Skin epidermis (tissue), 12 donors: ENCODE data around the gene DHX38.
A peak's percentile ranks its signal among the peaks of the same experiment; 100 is the strongest.

Experiments used
- H3K27ac ChIP-seq, 21 experiments: fragments of 200-600 bp; sonication (generic) in 11 of 21; one replicate each; pipeline ENCODE4 v1.5.0; 2020; ENCODE audit warnings: mild to moderate bottlenecking in 3 of 21, inconsistent platforms in 2 of 21, moderate library complexity in 2 of 21
- H3K4me3 ChIP-seq, 7 experiments: fragments of 200-600 bp; sonication (generic) in 2 of 7; one replicate each; pipeline ENCODE4 v1.5.0; 2020; ENCODE audit warnings: inconsistent platforms in 2 of 7, mild to moderate bottlenecking in 2 of 7, moderate library complexity in 1 of 7

The DHX38 gene

DNA sequence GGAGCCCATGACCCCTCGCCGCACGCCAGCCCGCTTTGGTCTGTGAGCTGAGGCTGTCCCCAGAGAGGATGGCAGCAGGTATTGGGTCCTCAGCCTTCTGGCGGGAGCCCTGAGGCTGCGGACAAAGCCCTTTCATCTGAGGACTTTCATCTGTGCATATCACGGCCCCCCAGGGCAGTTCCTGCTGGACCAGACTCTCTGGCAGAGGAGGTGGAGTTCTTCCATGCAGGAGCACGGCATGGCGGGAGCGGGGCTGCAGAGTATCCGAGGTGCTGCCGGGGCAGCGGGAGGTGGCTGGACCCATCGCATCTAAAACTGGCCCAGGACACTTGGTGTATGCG is 18.8 kb downstream of the DHX38 start:
- H3K4me3 ChIP-seq: no peak overlapping the region
- no peak overlapping the region for H3K27ac ChIP-seq

DNA sequence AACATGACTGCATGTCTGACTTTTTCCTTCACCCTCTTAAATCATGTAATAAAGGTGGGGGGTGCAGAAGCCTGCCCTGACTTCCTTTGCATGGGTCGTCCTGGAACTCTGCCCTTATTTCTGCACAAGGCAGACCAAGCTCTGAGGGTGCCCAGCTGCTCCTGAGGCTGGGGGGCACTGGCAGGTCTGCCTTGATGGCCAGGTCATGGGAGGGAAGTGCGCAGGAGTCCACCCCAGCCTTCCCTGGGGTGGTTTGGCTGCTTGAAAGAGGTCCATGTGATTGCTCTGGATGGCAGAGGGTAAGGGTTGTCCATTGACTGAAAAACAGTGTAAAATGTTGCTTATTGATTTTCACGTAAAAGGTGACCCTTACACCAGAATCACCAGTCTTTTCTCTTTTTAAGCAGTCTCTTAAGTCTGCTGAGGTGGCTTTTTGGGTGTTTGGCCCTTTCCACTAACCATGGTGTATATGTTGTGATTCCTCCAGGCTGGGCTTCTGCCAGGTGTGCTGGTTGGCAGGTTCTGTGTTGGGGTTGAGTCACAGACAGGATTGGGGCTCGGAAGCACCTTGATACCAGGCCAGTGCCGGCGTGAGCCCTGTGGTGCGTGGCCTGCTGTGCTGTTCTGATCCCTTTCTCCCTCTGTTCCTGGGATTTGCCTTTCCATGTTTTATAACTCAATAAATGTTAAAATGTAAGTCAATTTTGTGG is 19.4 kb downstream of the DHX38 start:
- Histone ChIP-seq H3K27ac (no peak overlapping the region), H3K4me3 (no peak overlapping the region)

DNA sequence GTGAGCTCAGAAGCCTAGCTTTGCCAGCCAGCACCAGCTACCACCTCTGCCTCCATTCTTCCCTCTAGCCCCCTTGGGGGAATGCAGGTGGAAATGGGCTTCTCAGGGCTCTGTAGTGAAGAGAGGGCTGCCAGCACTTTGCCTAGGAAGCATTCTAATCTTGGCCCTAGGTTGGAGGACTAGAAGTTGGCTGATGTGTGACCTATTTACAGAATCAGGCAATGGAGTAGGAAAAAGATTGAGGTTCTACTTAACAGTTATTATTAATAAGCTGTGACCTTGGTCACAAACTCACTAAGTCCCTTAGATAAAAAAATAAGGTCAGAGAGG is 19.9 kb downstream of the DHX38 start:
- no peak overlapping the region for H3K4me3 ChIP-seq
- no peak overlapping the region for H3K27ac ChIP-seq

DNA sequence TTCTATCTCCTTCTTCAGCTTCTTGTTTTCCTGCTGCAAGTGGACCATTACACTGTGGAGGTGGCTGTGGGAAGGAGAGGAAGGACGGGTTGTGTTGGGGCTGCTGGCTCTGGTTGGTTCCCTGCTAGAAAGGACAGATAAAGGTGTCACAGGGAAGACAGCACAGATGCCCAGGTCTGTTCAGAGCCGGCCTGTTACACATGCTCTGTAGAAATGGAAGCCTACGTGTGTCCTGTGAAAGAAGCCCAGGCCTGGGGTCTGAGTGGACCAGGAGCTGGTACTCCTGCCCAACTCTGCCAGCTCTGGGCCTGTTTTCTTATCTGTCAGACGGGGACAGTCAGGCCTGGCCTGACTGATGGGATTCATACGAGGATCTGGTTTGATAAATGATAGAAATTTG is 26.4 kb downstream of the DHX38 start:
- Histone ChIP-seq H3K4me3 (no peak overlapping the region), H3K27ac (no peak overlapping the region)

DNA sequence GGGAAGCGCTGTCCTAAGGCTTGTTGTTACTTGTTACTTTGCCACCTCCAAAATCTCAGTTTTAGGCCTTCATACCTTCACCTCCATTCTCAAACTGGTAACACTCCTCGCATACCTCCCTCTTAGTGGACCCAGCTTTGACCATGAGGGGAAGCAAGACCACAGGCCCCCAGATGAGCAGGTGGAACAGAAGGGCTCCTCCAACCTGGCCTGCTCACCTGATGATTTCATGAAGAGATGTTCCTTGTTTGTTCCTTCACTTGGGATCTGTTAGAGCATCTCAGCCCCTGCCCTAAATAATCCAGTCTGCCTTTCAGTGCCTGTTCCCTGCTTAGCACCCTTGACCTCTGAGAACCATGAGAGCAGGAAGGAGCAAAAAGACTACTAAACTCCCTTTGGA is 28.7 kb downstream of the DHX38 start:
- no peak overlapping the region for H3K4me3 ChIP-seq

DNA sequence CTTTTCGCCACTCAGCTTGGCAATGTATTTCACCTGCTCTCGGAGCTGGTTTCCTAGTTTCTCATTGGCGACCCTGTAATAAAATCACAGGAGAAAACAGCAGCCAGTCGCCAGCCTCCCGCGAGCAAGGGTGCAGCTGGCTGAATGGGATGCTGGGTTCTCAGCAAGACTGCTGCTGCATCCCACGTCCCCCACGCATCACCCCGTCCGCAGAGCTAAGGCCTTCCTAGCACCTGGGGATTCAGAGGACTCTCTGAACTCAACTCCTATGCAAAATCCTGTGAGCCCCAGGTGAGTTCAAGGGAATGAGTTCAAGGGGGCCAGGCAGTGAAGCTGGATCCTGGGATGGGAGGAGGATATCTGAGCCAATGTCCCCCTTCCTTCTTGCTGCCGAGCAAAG is 29.3 kb downstream of the DHX38 start:
- H3K4me3 ChIP-seq: no peak overlapping the region
- H3K27ac ChIP-seq: no peak overlapping the region

More for the DNA sequence above, 28.7 kb downstream of the DHX38 start:
- H3K27ac ChIP-seq: no peak overlapping the region

DNA sequence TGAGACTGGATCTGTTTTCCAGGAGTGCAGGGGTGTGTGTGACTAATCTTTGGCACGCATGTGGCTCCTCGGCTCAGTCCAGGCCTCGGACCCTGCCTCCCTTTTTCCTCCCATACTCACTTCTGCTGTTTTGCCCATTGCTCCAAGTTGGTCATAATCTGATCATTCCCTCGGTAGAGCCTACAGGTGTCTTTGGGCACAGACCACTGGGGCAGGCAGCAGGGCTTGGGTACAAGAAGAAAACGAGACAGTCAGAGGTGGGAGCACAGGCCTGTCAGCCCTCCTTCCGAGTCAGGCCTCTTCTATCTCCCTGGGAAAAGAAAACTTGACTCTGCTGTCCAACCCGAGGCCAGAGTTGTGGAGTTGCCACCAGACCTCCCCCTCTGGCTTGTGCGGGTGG is 29.8 kb downstream of the DHX38 start:
- no peak overlapping the region for H3K4me3 ChIP-seq
- H3K27ac ChIP-seq: no peak overlapping the region

DNA sequence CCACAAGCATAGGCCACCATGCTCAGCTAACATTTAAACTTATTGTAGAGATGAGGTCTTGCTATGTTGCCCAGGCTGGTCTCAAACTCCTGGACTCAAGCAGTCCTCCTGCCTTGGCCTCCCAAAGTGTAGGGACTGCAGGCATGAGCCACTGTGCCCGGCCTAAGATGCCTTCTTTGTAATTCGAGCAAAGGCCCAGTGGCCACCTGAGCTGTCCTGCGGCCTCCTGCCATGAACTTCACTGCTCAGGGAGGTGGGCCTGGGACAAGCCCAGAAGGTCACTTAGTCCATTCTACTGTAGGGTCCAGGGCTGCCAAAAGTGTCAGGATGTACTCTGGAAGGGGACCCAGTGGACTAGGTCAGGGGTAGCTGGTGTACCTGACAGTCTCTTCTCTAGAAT is 30.5 kb downstream of the DHX38 start:
- Histone ChIP-seq H3K27ac (peak overlapping the region in 1 of 21 experiments; percentile 29), H3K4me3 (no peak overlapping the region)

DNA sequence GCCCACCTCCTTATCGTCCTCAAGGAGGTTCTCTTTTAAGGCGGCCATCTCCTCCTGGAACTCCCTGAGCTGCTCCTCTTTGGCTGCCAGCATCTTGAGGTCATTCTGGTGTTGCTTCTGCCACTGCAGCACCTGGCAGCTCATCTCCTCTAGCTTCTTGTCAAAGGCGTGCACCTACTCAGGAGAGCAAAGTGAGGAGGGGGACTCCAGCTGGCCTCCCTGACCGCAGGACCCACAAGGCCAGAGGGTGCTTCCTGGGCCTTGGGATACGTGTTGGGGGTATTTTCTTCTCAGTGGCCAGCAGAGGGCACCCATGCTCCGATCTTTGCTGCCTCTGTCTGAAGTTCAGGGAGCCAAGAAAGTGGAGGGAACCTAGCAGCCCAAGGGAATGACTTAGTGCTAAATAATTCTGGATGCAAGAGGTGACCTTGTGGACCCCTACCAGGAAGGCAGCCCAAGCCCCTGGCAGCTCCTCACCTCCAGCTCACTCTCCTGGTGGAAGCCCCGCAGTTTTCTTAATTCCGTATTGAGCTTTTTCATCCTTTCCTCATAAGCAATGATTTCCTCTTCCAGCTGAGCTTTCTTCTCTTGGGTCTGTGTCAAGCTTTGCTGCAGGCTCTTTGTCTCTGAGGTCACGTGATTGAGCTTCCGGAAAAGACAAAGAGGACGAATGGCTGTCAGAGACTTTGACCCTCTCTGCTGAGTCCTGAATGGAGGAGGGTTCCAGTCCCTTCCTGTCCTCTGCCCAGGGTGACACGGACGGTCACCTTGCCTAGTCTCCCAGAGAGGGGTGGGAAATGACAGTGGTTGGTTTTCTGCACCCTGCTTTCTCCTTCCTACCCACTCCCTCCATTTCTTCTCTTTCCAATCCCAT is 31.4 kb downstream of the DHX38 start:
- H3K4me3 ChIP-seq: no peak overlapping the region
- H3K27ac ChIP-seq: peak overlapping the region in 8 of 21 experiments; percentile 3 to 68 (median 28)

DNA sequence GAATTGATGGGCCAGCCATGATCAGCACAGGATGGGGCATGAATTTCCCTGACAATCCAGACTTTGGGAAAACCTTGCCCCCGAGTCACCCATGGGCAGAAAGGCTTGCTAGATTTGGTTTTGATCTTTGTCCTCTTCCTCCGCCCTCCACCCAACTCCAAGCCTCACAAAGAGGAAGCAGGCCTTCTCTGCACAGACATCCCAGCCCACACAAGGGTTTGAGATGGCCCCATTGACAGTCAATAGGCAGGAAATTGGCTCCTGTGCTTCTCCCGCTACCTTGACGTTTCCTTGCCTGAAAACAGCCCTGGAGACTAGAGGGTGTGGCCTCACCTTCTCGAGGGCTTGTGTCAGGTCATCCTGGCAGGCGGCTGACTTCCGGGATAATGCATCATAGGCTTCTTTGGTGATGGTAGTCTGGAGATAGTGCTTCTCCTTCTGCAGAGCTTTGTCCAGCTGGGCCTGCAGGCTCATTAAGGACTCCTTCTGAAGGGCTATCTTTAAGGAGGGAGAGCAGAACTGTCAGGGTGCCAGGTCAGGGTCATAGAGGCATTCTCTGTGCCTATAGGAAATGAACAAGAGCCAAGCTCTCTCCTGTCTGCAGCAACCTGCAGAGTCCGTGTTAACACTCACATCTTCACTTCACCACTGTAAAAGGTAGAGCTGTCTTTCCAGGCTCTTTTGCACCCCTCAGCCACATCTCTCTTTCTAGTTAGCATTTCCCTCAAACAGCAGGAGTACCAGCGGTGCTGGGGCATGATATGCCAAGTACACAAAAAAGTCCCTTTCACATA is 32.2 kb downstream of the DHX38 start:
- peak overlapping the region in 8 of 21 experiments; percentile 3 to 68 (median 38) for H3K27ac ChIP-seq

DNA sequence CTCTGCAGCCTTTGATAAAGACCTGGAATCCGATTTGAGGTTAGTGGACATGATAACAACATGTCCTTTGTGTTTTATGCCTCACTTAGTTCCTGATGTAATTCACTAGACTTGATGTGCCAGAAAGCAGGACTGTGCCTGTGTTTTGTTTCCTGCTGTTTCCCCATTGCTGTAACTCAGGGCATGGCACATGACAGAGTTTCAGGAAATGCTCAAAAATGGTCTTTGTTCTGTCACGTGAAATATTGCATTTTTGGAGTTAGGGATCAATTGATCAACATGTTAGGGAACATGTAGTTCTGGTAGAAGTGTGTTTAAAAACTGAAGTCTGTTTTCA is 32.8 kb downstream of the DHX38 start:
- Histone ChIP-seq H3K27ac (peak overlapping the region in 3 of 21 experiments; percentile 28 to 68 (median 64)), H3K4me3 (no peak overlapping the region)

More for the DNA sequence above, 32.2 kb downstream of the DHX38 start:
- H3K4me3 ChIP-seq: no peak overlapping the region

DNA sequence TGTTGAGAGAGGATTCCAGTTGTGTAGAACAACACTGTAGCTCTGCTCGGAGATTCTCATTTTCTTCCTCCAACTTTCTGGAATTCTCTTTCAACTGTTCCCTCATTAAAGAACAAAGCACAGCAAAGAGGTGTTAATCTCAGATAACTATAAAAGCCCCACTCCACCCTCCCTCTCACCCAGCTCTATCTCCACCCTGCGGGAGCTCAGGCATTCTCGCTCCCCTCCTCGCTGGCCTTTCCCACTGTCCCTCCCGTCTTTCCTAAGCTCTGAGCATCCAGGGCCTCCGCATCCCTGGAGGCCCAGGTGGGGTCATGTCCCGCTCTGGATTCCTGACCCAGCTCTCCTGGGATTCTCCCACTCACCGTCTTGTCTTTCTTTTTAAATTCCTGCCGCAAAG is 35.1 kb downstream of the DHX38 start:
- no peak overlapping the region for H3K4me3 ChIP-seq
- H3K27ac ChIP-seq: peak overlapping the region in 1 of 21 experiments; percentile 4

DNA sequence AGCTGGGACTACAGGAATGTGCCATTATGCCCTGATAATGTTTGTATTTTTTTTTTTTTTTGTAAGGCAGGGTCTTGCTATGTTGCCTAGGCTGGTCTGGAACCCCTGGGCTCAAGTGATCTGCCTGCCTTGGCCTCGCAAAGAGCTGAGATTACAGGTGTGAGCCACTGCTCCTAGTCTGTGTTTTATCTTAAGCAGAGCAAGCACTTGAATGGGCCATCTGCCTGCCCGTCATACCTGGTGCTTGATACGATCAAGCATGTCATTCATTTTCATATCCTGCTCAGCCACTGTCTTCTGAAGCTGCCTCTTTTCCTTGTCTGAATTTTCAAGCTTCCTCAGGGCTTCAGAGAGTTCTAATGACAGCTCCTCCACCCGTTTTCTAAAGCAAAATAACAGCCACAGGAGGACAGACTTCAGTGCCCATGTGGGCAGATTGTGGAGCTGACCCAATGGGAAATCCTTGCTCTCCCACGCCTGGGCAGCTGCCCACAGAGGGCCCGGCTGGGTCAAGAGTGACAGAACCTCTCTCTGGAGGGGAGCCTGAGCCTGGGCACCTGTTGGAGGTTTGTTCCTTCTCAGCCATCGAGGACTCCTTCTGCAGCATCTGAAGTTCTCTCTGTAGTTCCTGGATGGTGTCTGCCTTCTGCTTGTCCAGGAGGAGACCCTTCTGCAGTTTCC is 36.5 kb downstream of the DHX38 start:
- peak overlapping the region in 2 of 21 experiments; percentile 14 to 35 for H3K27ac ChIP-seq
- no peak overlapping the region for H3K4me3 ChIP-seq

DNA sequence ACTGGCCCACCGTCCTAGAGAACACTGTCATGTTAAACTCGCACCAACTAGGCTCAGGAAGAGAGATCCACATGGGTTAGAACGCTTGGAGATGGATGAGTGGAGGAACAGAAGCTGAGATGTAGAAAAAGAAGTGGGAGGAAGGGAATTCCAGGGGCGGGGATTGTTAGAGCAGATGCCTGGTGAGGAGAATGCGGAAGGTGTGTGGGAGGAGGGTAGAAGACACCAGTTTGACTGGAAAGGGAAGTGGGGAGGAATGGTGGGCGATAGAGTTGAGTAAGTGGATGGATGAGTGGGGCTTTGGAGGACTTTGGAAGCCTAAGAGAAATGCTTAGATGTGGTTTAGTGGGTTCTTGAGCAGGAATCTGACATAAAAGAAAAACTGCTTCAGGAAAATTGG is 37.4 kb downstream of the DHX38 start:
- peak overlapping the region in 2 of 21 experiments; percentile 14 to 49 for H3K27ac ChIP-seq
- no peak overlapping the region for H3K4me3 ChIP-seq

DNA sequence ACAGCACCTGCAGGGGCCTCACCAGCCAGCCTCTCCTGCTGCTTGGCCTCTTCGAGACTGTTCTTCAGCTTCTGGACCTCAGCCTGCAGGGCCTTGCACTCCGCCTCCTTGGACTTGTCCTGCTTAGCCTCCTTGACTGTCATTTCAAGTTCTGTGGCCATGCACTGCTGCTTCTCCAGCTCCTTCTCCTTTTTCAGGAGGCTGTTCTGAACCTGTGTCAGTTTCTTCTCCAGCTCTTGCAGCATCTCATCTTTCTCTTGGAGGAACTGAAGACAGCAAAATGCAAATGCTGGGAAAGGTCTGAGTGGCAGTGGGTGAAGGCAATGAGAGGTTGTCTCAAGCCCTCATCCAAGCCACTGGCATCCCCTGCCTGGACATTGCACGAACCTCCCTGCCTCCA is 39.1 kb downstream of the DHX38 start:
- Histone ChIP-seq H3K4me3 (no peak overlapping the region), H3K27ac (no peak overlapping the region)

DNA sequence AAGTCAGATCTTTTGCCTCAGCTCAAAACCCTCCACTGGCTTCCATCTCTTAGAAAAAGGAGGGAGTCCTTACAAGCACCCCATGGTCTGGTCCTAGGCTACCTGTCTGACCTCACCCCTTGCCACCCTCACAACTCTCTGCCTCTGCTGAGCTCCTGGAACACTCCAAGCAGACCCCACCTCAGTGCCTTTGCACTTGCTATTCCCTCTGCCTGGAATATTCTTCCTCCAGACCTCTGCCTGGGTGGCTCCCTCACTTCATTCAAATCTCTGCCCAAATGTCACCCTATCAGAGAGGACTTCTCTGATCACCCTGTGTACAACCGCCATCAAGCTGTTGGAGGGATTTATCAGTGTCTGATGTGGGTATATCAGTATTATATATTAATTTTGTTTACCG is 40.9 kb downstream of the DHX38 start:
- H3K4me3 ChIP-seq: no peak overlapping the region
- H3K27ac ChIP-seq: no peak overlapping the region

DNA sequence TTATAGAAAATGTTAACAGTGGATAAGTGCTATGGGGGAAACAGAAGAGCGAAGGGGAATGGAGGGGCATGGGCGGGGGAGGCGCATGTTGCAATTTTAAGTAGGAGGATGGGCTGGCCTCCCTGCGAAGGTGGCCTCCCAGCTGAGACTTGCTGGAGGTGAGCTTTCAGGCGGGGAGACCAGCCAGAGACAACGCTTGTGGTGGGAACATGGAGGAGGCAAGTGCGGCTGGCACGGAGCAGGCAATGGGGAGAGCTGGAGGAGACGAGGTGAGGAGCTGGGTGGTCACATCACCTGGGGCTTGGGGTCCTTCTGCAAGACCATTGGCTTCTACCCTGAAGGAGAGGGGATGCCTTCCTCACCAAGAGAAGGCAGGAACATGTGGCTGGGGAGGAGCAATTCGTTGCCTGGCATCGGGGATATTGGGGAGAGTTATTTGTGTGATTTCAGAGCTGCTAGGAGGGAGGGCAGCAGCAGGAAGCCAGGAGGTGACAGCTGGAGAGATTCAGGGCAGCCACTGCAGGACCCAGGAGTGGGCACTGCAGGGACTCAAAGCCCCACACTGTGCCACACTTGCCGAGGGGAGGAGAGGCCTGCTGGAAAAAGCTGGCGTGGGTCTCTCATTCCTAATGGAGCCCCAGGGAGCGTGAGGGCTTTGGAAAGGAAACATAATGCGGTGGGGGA is 43.9 kb downstream of the DHX38 start:
- no peak overlapping the region for H3K27ac ChIP-seq

DNA sequence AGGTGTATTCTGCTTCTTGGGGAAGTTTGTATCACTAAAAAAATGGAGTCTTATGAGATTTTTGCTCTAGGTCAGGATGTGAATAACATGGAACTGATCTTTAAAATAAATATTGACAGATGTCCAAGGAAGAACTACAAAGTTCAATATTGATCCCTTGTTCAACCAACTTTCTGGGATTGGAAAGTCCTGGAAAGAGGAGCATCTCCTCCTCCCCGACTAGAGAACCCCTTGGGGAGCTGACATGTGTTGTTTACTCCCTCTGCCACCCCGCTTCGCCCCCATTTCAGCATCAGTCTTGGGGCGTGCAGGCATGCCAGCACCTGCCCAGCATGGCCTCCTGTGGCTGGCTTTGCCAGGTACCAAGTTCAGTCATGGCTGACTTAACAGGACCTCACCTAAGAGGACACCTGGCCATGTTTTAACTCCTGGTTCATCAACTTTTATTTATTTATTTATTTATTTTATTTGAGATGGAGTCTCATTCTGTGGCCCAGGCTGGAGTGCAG is 44.5 kb downstream of the DHX38 start:
- H3K27ac ChIP-seq: no peak overlapping the region
- no peak overlapping the region for H3K4me3 ChIP-seq

More for the DNA sequence above, 43.9 kb downstream of the DHX38 start:
- H3K4me3 ChIP-seq: no peak overlapping the region

DNA sequence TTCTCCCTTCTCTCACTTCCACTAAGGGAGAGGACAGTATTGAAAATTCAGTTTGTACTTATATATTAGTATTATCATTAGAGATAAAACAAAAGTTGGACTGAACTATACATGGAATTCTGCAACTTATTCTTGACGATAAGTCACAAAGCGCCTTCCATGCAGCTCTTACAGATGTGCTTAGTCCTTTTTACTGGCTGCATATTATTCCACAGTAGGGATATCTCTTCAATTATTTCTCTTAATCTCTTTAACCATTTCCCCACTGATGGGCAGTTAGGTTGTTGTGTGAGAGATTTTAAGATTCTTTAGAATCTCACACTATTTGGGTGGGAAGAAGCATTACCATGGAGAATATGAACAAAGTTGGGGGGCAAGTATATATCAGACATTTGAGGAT is 46.3 kb downstream of the DHX38 start:
- Histone ChIP-seq H3K27ac (no peak overlapping the region), H3K4me3 (no peak overlapping the region)
